ENCODE results near the gene RSAD2. TPM values are rescaled to one million over a fixed set of nuclear protein-coding genes. Genes with fewer than 3 reads are reported as not detected.

The RSAD2 gene
- total and polyA plus RNA-seq, 9 of the 15 experiments (the other 6 are each of a cell fraction or from before 2014, with no cell fraction given), result 0.15 to 1.4 (median 0.28) TPM

- TF ChIP-seq RBM34 (IDR thresholded peaks at IDR 0.05; ENCODE audit: borderline replicate concordance, insufficient read depth, low read length) (no peak), SMARCC2 (IDR thresholded peaks at IDR 0.05; ENCODE audit: low read depth) (no peak), ZNF609 (CRISPR knock-in tag; IDR thresholded peaks at IDR 0.05; ENCODE audit: borderline replicate concordance) (no peak), HNRNPL (IDR thresholded peaks at IDR 0.05; ENCODE audit: low read depth, low read length) (no peak), TSHZ1 (CRISPR knock-in tag; IDR thresholded peaks at IDR 0.05) (no peak)
- TF ChIP-seq, protein P1, sequence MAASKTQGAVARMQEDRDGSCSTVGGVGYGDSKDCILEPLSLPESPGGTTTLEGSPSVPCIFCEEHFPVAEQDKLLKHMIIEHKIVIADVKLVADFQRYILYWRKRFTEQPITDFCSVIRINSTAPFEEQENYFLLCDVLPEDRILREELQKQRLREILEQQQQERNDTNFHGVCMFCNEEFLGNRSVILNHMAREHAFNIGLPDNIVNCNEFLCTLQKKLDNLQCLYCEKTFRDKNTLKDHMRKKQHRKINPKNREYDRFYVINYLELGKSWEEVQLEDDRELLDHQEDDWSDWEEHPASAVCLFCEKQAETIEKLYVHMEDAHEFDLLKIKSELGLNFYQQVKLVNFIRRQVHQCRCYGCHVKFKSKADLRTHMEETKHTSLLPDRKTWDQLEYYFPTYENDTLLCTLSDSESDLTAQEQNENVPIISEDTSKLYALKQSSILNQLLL (CRISPR knock-in tag; IDR thresholded peaks at IDR 0.05; ENCODE audit: borderline replicate concordance), result no peak
- TF ChIP-seq, protein P2, sequence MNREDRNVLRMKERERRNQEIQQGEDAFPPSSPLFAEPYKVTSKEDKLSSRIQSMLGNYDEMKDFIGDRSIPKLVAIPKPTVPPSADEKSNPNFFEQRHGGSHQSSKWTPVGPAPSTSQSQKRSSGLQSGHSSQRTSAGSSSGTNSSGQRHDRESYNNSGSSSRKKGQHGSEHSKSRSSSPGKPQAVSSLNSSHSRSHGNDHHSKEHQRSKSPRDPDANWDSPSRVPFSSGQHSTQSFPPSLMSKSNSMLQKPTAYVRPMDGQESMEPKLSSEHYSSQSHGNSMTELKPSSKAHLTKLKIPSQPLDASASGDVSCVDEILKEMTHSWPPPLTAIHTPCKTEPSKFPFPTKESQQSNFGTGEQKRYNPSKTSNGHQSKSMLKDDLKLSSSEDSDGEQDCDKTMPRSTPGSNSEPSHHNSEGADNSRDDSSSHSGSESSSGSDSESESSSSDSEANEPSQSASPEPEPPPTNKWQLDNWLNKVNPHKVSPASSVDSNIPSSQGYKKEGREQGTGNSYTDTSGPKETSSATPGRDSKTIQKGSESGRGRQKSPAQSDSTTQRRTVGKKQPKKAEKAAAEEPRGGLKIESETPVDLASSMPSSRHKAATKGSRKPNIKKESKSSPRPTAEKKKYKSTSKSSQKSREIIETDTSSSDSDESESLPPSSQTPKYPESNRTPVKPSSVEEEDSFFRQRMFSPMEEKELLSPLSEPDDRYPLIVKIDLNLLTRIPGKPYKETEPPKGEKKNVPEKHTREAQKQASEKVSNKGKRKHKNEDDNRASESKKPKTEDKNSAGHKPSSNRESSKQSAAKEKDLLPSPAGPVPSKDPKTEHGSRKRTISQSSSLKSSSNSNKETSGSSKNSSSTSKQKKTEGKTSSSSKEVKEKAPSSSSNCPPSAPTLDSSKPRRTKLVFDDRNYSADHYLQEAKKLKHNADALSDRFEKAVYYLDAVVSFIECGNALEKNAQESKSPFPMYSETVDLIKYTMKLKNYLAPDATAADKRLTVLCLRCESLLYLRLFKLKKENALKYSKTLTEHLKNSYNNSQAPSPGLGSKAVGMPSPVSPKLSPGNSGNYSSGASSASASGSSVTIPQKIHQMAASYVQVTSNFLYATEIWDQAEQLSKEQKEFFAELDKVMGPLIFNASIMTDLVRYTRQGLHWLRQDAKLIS (CRISPR knock-in tag; IDR thresholded peaks at IDR 0.05), result no peak
- TF ChIP-seq, protein P3, sequence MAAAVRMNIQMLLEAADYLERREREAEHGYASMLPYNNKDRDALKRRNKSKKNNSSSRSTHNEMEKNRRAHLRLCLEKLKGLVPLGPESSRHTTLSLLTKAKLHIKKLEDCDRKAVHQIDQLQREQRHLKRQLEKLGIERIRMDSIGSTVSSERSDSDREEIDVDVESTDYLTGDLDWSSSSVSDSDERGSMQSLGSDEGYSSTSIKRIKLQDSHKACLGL (CRISPR knock-in tag; IDR thresholded peaks at IDR 0.05; ENCODE audit: borderline replicate concordance, poor library complexity, severe bottlenecking), result no peak
These were observed 61.5 kb downstream of the RSAD2 start (continued) for GRCh38 chr2:6939071-6939470.
